CD1c-positive myeloid dendritic cell (primary cell): Measurements from ENCODE around the gene MFAP5.
"Not testable (repeated sequence)": the region's sequence is repeated elsewhere in the genome, so short reads cannot be mapped to it uniquely, and the experiment has no call there.

Experiments
- DNase-seq: peaks from one replicate; pipeline ENCODE4 v3.0.0-alpha.2; 2016; ENCODE audit errors: extremely low spot score

The MFAP5 gene

GRCh38 chr12:8675591-8676036 lies 13.0 kb upstream of the MFAP5 start:
- DNase-seq = no peak

GRCh38 chr12:8672381-8672780 lies 9.8 kb upstream of the MFAP5 start:
- DNase-seq = no peak

DNA sequence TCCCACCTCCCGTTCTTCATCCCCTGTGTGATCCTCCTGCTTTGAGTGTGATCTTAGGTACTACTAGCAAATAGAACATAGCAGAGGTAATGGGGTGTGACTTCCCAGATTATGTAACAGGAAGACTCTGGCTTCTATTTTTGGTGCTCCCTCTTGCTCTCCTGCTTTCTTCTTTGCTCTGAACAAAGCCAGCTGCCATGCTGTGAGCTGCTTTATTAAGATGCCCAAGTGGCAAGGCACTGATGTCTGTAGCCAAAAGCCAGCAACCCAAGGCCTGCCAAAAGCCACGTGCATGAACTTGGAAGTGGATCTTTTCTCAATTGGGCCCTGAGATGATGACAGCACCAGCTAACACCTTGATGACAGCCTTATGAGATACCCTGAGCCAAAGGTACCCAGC lies 5.8 kb upstream of the MFAP5 start:
- DNase-seq = no peak

DNA sequence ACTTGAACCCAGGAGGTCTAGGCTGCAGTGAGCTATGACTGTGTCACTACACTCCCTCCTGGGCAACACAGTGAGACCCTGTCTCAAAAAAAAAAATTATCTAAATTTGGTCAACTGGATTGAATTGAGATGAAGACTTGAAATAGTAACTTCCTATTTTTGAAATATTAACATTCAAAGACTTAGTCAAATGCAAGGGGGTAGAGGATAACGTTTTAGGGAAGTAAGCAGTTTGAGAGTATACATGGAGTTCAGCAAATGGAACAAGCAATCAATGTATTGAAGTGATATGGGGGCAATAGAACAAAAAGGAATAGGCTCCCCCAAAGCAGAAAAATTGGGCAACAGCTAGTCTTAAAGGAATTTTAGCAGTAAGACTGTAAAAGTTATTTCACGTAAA lies 4.6 kb upstream of the MFAP5 start:
- peak; percentile 48 for DNase-seq

GRCh38 chr12:8665759-8666158 lies 3.1 kb upstream of the MFAP5 start:
- DNase-seq = no peak

- no peak for DNase-seq
Measured at GRCh38 chr12:8664228-8664913, 1.7 kb upstream of the MFAP5 start.

DNA sequence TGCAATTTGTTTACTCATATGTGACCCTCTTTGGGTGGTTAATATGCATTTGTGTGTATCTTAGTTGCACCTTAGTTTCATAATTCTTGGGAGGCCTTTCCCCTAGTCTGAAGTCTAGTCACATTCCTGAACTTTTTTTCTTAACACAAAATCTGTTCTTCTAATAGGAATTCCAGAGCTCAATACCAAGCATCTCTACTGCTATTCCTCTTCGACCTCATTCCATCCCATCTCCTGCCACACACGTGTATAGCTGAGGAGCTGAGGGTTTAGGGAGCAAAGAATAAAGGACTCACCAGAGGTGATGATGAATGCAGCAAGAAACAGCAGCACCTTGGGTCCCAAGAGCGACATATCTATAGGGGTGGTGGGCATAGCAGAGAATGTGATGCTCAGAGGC lies 875 bp downstream of the MFAP5 start:
- no peak for DNase-seq

DNA sequence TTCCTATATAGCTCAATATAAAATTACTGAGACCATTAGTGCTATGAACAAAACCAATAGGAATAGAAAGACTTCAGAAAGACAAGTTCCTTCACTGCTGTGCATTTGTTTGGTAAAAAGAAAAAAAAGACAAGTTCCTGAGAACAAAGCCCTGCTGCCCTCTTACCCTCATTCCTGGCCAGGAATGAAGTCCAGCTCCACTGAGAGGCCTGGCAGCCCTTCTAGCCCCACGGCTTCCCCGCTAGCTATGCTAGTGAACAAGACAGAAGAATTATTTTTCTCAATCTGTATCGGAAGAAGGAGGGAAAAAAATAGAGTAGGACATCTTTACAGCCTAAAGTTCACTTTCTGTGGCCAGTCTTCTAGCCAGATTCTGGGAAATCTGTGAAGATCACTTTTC lies 1.6 kb downstream of the MFAP5 start:
- DNase-seq = no peak

- no peak for DNase-seq
Measured at GRCh38 chr12:8658346-8658745, 4.3 kb downstream of the MFAP5 start.

DNA sequence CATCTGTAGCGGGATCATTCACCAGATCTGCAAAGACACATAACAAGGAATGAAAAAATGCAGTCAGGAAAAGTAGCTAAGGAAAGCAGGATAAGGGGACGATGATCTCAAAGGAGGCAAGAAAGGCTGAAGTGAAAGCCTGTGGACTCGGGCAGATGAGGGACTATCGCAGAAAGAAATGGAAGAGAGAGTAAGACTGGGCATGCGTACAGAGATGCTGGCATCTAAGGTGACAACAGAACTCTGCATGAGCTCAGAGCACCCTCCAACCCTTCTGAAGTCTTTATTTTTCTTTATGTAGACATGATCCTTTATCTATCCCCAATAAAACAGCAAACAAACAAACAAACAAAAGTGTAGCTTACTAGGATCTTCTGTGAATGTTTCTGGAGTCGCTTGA lies 7.2 kb downstream of the MFAP5 start:
- no peak for DNase-seq

GRCh38 chr12:8648576-8649205 lies 13.9 kb downstream of the MFAP5 start:
- no peak for DNase-seq

DNA sequence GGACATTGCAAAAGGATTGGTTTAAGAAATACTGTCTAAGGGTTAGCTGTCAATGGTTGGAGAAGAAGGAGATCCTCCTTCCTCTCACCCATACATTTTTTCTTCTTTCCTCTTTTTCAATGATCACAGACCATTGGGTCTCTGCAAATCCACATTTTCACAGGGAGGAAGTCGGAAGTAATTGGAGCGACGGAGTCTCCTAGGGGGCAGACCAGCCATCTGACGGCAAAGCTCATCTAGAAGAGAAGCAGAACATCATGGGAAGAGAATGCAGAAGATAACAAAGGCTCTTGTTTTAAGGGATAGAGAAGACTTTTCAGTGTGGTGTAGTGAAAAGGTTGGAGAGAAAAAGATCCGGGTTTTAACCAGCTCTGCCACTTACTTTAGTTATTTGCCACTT lies 14.7 kb downstream of the MFAP5 start:
- DNase-seq = no peak

GRCh38 chr12:8644345-8645248 lies 18.0 kb downstream of the MFAP5 start:
- DNase-seq = no peak

- no peak for DNase-seq
Measured at GRCh38 chr12:8642775-8643174, 19.9 kb downstream of the MFAP5 start.

GRCh38 chr12:8639936-8640335 lies 22.7 kb downstream of the MFAP5 start:
- DNase-seq = no peak

- DNase-seq = no peak
Measured at GRCh38 chr12:8638951-8639350, 23.7 kb downstream of the MFAP5 start.

DNA sequence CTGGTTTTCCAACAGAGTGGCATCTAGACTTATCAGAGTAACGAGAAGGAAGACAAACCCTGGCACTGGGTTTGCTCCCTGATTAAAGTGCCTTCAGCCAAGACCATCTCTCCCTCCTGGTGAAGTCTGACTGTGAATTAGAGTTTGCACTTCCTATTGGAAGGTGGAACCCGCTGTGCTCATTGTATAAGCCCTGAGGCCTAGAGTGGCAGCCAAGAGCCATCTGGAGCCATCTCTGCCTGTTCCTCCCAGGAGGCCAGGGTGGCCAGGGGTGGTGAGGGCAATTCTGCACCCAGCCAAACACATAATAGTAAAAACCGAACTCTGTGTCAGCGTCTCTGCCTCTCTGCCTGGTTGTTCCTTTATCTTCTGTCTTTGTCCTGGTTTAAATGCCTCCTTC lies 25.0 kb downstream of the MFAP5 start:
- no peak for DNase-seq

- DNase-seq = no peak
Measured at GRCh38 chr12:8637244-8637643, 25.4 kb downstream of the MFAP5 start.

DNA sequence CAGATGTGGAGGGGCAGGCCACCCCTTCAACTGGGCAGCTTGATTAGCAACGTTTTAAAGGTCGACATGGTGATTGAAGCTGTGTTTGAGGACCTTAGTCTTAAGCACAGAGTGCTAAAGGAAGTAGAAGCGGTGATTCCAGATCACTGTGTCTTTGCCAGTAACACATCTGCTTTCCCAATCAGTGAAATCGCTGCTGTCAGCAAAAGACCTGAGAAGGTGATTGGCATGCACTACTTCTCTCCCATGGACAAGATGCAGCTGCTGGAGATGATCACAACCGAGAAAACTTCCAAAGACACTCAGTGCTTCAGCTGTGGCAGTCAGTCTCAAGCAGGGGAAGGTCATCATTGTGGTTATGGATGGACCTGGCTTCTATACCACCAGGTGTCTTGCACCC lies 26.0 kb downstream of the MFAP5 start:
- no peak for DNase-seq

GRCh38 chr12:8636007-8636346 lies 26.6 kb downstream of the MFAP5 start:
- not testable (repeated sequence) for DNase-seq

DNA sequence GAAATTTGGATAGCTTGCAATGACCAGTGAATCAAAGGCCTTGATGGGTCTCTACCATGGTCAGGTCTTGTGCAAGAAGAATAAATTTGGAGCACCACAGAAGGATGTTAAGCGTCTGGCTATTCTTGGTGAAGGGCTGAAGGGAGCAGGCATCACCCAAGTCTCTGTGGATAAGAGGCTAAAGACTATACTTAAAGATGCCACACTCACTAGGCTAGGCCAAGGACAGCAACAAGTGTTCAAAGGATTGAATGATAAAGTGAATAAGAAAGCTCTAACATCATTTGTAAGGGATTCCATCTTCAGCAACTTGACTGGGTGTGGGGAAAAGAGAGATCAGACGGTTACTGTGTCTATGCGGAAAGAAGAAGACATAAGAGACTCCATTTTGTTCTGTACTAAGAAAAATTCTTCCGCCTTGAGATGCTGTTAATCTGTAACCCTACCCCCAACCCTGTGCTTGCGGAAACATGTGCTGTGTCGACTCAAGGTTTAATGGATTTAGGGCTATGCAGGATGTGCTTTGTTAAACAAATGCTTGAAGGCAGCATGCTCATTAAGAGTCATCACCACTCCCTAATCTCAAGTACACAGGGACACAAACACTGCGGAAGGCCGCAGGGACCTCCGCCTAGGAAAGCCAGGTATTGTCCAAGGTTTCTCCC lies 27.2 kb downstream of the MFAP5 start:
- DNase-seq = not testable (repeated sequence)

- no peak for DNase-seq
Measured at GRCh38 chr12:8630131-8630530, 32.5 kb downstream of the MFAP5 start.
